NCI-H1048 (cell line): ENCODE data around the gene CDH9.
"Not testable (repeated sequence)": the region's sequence is repeated elsewhere in the genome, so short reads cannot be mapped to it uniquely, and the experiment has no call there.

Experiments
- DNase-seq: peaks from one replicate; lab custom pipeline; 2025; lab: John Stamatoyannopoulos, UW

CDH9 gene

GRCh38 chr5:26955161-26955560, 83.2 kb downstream of the CDH9 start:
- no peak for DNase-seq

GRCh38 chr5:26948921-26949320, 89.5 kb downstream of the CDH9 start:
- no peak for DNase-seq

- DNase-seq: no peak
Measured at GRCh38 chr5:26945901-26946300, 92.5 kb downstream of the CDH9 start.

- no peak for DNase-seq
Measured at GRCh38 chr5:26942481-26942880, 95.9 kb downstream of the CDH9 start.

GRCh38 chr5:26940994-26941393, 97.4 kb downstream of the CDH9 start:
- DNase-seq: no peak

- DNase-seq: no peak
Measured at GRCh38 chr5:26932238-26932637, 106.1 kb downstream of the CDH9 start.

GRCh38 chr5:26921439-26921838, 116.9 kb downstream of the CDH9 start:
- no peak for DNase-seq

- DNase-seq: no peak
Measured at GRCh38 chr5:26903469-26903868, 134.9 kb downstream of the CDH9 start.

- DNase-seq: no peak
Measured at GRCh38 chr5:26894719-26895263, 143.6 kb downstream of the CDH9 start.

GRCh38 chr5:26893078-26893477, 145.3 kb downstream of the CDH9 start:
- no peak for DNase-seq

GRCh38 chr5:26889815-26890214, 148.6 kb downstream of the CDH9 start:
- no peak for DNase-seq

- no peak for DNase-seq
Measured at GRCh38 chr5:26884481-26884880, 153.9 kb downstream of the CDH9 start.

- DNase-seq: no peak
Measured at GRCh38 chr5:26883375-26883774, 155.0 kb downstream of the CDH9 start.

GRCh38 chr5:26881901-26882300, 156.5 kb downstream of the CDH9 start:
- DNase-seq: no peak

- no peak for DNase-seq
Measured at GRCh38 chr5:26877154-26877553, 161.2 kb downstream of the CDH9 start.

- DNase-seq: no peak
Measured at GRCh38 chr5:26872337-26872736, 166.0 kb downstream of the CDH9 start.

GRCh38 chr5:26869781-26870180, 168.6 kb downstream of the CDH9 start:
- no peak for DNase-seq

GRCh38 chr5:26868504-26868903, 169.9 kb downstream of the CDH9 start:
- DNase-seq: no peak

GRCh38 chr5:26864061-26864460, 174.3 kb downstream of the CDH9 start:
- no peak for DNase-seq

GRCh38 chr5:26856238-26856637, 182.1 kb downstream of the CDH9 start:
- no peak for DNase-seq

GRCh38 chr5:26852450-26852849, 185.9 kb downstream of the CDH9 start:
- not testable (repeated sequence) for DNase-seq

GRCh38 chr5:26847041-26847736, 191.2 kb downstream of the CDH9 start:
- no peak for DNase-seq

- no peak for DNase-seq
Measured at GRCh38 chr5:26843677-26844076, 194.7 kb downstream of the CDH9 start.

- DNase-seq: no peak
Measured at GRCh38 chr5:26833596-26833995, 204.8 kb downstream of the CDH9 start.
